HG02938 (cell line): ENCODE results near the gene ANTXR2.
A peak's percentile ranks its signal among the peaks of the same experiment; 100 is the strongest.

Experiments used
- ATAC-seq: cut with Tn5 transposase; IDR thresholded peaks from one replicate; pipeline ENCODE4 v1.9.1; 2021; ENCODE audit warnings: mild to moderate bottlenecking, moderate library complexity; ENCODE audit not compliant: unreplicated experiment

ANTXR2 gene

GRCh38 chr4:80070880-80071603, 2.0 kb downstream of the ANTXR2 start:
- ATAC-seq = no peak

GRCh38 chr4:80069837-80070731, 2.9 kb downstream of the ANTXR2 start:
- peak; percentile 22 for ATAC-seq

DNA sequence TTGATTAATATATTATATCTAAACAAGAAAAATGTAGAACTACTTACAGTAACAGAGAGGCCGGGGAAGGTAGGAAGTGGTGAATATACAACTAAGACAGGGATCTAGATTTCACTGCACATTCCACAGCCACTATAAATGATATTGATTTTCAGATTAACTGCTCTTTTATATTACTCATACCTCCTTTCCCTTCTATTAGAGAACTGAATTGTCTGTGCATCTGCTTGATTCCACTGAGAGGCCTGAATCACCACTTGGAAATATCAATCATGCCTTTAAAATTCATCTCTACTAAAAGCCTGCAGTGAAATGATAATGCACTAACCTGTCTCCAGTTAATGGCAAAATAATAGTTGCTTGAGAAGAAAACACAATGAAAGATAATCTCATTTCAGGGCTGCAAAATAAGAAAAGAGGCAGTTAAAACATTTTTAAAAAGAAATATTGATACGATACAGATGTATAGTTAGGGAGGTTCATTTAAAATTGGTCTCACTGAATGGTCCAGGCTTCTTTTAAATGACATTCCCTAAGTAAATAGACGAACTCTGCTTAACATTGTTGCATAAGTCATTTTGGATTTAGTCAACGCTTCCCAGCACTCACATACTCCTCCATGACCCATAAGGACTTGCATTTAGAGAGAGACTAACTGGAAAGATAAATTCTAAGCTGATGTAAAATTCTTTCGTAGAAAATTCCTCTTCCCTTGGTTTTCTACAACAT, 3.8 kb downstream of the ANTXR2 start:
- ATAC-seq = no peak

DNA sequence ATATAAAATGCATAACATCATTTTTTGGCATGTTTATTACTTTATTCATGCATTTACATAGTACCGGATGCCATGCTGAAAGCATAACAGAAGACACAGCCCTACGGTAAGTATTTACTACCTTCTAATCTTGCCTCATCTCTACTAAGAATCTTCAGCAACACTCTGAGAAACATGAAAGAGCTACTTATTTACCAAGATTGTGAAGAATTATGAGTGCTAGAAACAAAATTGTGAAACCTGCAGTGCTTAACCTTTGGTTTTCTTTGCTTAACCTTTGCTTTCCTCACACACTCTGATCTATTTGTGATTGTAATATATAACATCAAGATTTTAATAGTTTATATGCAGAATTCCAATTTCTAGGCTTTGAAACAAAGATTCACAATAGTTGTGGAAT, 7.4 kb downstream of the ANTXR2 start:
- no peak for ATAC-seq

GRCh38 chr4:80062527-80062926, 10.5 kb downstream of the ANTXR2 start:
- ATAC-seq = no peak

DNA sequence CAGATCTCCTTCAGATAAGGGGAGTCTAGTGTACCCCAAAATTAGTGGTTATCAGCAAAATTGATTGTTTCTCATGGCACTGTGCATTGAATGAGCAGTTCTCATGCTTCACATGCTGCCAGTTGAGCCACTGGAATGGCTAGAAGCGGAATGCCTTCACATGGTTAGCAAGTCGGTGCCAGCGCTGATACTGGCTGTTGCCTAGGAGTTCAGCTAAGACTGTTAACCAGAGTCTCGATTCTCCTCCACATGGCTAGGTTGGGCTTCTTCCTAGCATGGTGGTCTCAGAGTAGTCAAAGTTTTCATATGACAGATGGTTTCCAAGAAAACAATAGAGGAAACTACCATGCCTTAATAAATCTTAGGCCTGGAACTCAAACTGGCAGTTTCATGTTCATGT, 12.2 kb downstream of the ANTXR2 start:
- ATAC-seq = no peak

DNA sequence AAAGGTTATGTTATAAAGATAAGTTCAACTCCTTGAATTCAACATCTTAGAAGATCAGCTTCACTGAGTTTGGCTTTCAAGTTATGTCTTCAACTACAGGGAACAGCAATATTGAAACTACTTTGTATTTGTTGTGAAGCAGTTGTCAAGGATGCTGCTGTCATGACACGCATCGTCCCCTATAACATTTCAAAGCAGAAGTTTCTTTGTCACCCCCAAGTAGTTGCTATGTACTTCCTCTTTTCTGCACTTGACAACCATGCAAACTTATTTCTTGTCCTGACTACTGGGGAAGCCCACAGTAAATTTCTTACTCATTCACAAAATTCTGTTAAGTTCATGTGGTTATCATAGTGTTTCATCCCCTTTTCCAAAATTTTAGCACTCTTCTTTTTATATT, 14.3 kb downstream of the ANTXR2 start:
- peak; percentile 99 for ATAC-seq

GRCh38 chr4:80054375-80054774, 18.7 kb downstream of the ANTXR2 start:
- no peak for ATAC-seq

GRCh38 chr4:80053140-80053910, 19.7 kb downstream of the ANTXR2 start:
- ATAC-seq = no peak

- no peak for ATAC-seq
Observed at GRCh38 chr4:80049813-80050534, 23.1 kb downstream of the ANTXR2 start.

- ATAC-seq = no peak
Observed at GRCh38 chr4:80049402-80049801, 23.6 kb downstream of the ANTXR2 start.

DNA sequence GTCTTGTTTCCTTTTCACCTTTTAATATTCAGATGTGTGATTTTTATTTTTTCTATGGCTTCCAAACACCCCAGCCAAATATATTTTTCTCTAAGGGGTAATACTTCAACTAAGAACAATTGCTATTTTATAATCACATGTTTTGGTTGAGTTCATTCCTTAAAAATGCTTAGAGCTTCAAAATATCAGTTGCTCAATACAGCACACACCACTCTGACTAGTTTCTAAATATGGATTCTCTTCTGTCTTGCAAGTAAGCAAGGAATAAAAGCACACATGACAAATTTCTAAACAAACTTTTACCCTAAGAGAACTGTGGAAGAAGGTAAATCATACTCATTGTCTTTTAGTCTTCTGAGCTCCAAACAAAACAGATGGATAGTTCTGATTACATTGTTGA, 27.2 kb downstream of the ANTXR2 start:
- no peak for ATAC-seq

DNA sequence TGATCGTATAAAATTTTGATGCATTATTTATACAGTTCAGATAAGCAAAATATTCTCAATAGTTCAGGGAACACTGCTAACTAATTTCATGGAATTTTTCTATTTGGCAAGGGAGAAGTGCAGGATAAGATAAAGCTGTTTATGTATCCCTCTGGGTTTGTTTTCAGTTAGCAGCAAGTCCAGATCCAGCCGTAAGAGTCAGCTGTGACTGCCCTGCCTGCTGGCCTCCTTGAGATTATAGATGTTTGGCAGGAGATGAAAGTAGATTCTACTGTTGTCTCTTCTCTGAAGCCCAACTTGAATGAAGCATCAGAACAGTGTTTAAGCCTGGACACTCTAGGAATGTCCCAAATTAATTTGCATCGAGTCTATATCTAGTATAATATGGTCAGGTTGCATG, 29.5 kb downstream of the ANTXR2 start:
- ATAC-seq = no peak

DNA sequence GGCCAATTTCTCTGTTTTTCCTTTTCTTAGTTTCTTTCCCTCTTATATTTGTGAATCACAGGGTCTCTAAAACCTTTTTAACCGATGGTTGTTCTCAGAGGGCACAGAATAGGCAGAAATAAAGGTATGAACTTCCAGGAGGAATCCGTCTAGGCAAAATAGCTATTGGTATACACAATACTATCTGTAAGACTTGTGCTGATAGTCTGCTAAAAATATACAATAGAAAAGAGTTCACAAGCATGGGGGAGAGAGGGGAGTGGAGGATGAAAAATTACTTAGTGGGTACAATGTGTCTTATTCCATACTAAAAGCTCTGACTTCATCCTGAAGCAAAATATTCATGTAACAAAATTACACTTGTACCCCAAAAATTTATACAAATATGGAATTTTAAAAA, 30.2 kb downstream of the ANTXR2 start:
- ATAC-seq = no peak

- no peak for ATAC-seq
Observed at GRCh38 chr4:80037864-80038263, 35.2 kb downstream of the ANTXR2 start.

DNA sequence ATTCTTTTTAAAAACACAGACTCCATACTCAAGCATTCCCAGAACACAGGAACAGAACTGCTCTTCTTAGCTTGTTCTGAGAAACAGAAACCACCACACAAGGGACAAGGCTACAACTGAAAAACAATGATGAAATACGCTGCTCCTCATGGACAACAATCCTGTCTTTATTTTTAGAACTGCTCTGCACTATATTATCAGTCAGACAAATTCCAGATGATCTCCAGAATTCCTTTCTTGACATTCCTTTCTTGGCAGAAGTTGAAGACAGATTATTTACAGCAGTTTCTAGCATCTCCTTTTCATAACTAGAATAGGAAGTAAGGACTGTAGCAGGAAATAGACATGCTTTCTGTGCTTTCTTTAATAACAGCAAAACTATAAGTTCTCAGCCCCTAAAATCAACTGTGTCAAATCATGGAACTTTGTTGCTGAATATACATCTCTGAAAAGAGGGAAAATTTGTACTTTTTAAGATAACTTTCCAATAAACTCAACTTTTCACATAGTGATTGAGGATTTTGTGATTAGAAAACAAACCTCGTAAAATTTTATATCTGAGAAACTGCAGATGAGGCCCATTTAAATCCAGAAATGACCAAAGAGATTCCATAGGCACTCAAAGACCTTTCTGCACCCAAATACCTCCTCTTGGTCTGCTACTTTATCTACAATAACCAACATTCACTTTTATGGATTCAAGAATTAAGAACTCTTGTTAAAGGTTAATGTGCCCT, 35.9 kb downstream of the ANTXR2 start:
- ATAC-seq = no peak

DNA sequence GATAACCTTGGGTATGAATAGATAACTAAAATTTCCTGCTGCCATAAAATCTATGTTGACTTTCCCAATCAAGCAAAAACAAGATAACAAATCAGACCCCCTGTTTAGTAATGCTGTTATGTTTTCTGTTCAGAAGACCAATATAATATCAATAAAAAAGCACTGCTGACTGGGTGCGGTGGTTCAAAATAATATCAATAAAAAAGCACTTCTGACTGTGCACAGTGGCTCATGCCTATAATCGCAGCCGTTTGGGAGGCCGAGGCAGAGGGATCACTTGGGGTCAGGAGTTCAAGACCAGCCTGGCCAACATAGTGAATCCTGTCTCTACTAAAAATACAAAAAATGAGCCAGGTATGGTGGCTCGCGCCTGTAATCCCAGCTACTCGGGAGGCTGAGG, 36.7 kb downstream of the ANTXR2 start:
- ATAC-seq = no peak

DNA sequence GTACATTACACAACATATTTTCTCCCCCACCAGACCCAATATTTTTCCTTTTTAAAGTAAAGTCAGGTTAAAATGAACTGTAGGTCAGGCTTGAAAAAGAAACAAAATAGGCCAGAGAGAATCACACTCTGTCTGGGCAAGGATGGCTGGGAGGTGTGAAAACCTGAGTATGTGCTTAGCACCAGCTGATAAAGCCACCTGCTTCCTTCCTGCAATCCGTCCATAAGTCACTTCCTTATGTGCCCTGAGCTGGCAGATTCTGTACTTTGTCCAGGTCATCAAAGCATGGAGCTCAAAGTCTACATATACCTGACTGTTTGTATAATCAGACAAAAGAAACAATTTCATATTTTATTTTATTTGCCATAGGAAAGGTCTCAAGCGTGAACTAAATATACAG, 37.7 kb downstream of the ANTXR2 start:
- no peak for ATAC-seq

DNA sequence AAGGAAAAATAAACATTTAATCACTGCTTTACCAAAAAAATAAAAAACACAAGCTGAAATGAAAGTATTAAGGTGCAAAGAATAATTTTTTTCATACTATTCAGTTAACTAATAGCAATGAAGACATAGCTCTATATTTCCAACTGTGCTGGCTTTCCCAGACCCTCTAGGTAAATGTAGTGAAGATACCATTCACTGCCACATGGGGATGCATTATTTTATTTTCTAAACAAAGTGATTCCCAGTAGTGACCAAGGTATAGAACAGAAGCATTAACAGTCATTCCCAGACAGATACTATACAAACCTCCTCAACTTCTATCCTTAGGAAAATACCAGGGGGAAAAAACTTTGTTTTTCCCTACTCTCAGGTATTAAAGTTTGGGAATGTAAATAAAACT, 39.4 kb downstream of the ANTXR2 start:
- no peak for ATAC-seq

DNA sequence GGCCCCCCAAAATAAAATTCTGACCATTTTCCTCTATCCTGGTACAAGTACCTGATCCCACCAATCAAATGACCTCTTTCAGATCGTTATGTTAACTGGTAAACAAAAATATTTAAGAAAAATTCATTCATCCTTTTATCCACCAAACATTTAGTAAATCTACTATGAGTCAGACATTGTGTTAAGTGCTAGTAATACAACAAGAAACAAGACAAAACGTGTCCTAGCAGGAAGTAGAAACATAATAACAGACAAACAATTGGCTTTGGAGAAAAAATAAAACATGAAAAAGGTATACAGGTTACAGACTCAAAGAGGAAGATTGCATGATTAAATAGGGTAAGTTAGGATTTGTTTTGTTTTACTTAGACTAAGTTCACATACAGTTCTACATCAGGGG, 43.7 kb downstream of the ANTXR2 start:
- ATAC-seq = no peak
